ENCODE measurements around the gene TPTE2.
"Not testable (repeated sequence)": the region's sequence is repeated elsewhere in the genome, so short reads cannot be mapped to it uniquely, and the experiment has no call there.

DNA sequence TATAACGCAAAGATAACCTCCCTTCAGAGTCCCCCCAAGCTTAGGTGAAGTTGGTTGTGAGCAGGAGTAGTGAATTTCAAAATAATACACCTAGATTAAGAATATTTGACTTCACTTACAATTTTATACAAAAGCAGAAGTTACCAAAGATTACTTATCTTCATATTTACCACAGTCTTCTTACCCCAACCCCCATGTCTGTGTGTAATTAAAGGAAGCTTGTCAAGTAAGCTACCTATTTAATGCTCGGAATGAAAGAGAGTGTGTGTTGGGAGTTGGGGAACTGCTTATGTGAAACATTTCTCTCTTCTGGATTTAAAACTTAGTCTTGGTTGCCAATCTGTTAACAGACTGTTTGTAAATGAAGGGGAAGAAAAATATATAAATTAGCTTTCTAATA is 139.1 kb downstream of the TPTE2 start:
- TF ChIP-seq ZNF565 (CRISPR knock-in tag; conservative IDR thresholded peaks at IDR 0.05; ENCODE audit: low read depth); PATZ1 (CRISPR knock-in tag; IDR thresholded peaks at IDR 0.05; ENCODE audit: borderline replicate concordance); TOX (CRISPR knock-in tag; IDR thresholded peaks at IDR 0.05; ENCODE audit: borderline replicate concordance); ZFP30 (CRISPR knock-in tag; IDR thresholded peaks at IDR 0.05); ZFP3 (CRISPR knock-in tag; IDR thresholded peaks at IDR 0.05): not testable (repeated sequence)
- TF ChIP-seq, protein P1, sequence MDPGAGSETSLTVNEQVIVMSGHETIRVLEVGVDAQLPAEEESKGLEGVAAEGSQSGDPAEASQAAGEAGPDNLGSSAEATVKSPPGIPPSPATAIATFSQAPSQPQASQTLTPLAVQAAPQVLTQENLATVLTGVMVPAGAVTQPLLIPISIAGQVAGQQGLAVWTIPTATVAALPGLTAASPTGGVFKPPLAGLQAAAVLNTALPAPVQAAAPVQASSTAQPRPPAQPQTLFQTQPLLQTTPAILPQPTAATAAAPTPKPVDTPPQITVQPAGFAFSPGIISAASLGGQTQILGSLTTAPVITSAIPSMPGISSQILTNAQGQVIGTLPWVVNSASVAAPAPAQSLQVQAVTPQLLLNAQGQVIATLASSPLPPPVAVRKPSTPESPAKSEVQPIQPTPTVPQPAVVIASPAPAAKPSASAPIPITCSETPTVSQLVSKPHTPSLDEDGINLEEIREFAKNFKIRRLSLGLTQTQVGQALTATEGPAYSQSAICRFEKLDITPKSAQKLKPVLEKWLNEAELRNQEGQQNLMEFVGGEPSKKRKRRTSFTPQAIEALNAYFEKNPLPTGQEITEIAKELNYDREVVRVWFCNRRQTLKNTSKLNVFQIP (CRISPR knock-in tag; IDR thresholded peaks at IDR 0.05; ENCODE audit: borderline replicate concordance, low read depth), result not testable (repeated sequence)

All from SK-N-SH treated with all-trans-retinoic acid at 6 μM for 48 hours (cell line).